Stimulated activated CD8-positive, alpha-beta memory T cell treated with anti-CD3 and anti-CD28 coated beads, Interleukin-15, amount 100 ng/mL, for 24 hours (primary cell): Measurements from ENCODE around the gene ADM5.

ENCODE experiments used
- DNase-seq: peaks from one replicate; pipeline ENCODE4 v3.0.0-alpha.2; 2020; ENCODE audit warnings: low read depth

Gene ADM5

DNA sequence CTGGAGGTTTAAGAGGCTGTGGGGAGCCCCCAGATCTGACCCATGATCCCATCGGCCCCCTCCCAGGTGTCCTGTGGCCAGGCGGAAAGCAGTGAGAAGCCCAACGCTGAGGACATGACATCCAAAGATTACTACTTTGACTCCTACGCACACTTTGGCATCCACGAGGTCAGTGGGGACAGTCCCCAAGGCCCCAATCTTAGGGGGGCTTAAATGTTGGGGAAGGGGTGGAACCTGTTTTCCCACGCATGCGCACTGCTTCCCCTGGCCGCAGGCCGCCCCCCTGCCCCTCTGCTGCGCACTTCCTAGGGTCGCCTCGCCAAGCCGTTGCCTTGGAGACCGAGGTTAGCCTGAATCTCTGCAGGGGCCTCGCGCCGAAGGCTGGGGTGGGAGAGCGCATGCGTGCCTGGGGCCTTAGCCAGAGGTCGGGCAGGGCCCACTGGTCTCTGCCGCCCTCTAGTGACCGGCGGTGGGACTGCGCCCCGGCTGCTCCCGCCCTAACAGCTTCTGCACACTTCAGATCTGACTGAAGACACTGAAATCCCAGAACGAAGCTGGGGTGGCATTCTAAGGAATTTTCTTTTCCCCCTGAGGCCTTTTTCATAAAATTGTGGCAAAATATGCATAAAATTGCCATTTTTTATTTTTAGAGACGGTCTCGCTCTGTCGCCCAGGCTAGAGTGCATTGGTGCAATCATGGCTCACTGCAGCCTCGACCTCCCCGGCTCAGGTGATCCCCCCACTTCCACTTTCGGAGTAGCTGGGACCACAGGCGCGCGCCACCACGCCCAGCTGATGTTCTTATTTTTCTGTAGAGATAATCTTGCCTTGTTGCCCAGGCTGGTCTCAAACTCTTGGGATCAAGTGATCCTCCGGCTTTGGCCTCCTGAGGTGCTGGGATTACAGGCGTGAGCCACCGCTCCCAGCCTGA is 8.7 kb upstream of the ADM5 start:
- peak; percentile 98 for DNase-seq

DNA sequence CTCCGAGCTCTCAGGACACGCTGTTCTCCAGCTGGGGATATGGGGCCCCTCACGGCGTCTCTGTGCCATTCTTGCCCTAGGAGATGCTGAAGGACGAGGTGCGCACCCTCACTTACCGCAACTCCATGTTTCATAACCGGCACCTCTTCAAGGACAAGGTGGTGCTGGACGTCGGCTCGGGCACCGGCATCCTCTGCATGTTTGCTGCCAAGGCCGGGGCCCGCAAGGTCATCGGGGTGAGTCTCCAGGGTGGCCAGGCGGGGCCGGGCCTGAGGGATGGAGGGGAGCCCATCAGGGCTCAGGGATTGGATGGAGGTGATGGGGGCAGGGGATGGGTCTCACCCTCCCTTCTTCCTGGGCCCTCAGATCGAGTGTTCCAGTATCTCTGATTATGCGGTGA is 7.6 kb upstream of the ADM5 start:
- DNase-seq, result no peak

DNA sequence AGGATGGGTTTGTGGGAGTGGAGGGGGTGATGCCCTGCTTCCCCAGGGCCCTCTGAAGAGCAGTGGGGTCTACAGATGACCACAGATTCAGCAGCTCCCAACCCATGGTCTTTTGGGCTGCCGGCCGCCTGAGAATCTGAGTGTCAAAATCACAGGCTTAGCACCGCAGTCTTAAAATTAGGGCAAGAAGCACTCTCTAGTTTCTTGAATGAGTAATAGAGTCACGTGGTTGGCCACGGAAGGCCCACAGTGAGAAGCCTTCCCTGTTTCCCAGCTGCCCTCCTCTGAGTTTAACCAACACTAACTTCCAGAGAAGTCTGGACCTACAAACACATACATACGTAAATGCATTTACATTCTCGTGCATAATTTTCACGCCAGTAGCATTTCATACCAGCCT is 7.1 kb upstream of the ADM5 start:
- no peak for DNase-seq

DNA sequence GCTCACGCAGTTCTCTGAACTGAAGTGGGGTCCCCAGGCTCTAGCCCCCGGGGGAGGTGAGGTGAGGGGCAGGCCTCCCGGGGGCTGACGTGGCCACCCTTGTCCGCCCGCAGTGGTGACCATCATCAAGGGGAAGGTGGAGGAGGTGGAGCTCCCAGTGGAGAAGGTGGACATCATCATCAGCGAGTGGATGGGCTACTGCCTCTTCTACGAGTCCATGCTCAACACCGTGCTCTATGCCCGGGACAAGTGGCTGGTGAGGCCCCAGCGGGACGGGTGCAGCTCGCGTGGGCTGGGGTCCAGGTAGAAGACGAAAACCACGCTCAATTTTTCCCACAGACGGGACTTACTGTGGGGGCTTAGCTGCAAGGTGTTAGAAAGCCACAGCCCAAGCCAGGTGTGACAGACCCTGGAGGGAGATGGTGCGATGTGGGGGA is 5.6 kb upstream of the ADM5 start:
- no peak for DNase-seq

DNA sequence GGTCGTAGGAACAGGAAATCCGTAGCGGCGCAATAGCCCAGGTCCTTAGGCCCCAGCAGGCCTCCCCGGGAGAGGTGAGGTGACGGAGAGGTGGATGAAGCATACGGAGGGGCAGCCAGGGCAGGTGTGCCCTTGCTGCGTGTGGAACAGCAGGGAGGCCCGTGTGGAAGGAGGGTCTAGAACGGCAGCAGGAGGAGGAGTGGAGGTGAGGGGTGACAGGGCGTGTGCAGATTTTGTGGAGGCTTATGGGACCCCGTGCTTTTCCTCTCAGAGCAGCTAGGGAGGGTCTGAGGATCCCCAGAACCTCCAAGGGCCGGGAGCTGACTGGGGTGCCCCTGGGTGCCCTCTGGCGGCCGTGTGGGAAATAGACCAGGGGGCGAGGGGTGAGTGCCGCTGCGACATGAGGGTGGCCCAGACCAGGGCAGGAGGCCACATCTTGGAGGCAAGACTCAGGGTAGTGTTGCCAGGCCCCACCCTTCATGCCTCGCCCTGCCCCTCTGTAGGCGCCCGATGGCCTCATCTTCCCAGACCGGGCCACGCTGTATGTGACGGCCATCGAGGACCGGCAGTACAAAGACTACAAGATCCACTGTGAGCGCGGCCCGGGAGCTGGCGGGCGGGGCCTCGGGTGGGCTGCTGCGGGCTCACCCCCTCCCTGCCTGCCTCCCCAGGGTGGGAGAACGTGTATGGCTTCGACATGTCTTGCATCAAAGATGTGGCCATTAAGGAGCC is 5.0 kb upstream of the ADM5 start:
- DNase-seq, result no peak

DNA sequence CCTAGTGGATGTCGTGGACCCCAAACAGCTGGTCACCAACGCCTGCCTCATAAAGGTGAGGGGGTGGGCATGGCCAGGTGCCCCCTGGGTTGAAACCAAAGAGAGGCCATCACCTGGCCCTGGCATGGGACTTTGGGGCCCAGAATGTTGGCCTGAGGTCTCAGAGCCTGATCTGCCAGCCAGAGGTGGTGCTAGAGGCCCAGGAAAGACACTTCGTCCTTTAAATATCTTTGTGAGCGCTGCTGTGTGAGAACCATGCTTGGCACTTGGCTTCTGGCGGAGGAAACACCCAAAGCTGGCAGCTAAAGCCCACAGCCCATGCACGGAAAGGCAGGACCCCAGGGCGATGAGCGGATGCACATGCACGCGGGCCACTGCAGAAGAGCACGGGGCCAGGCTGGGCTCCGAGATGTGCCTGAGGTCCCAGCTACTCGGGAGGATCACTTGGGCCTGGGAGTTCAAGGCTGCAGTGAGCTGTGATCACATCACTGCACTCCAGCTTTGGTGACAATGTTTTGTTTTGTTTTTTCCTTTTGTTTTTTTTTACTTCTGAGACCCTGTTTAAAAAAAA is 4.3 kb upstream of the ADM5 start:
- DNase-seq, result no peak

DNA sequence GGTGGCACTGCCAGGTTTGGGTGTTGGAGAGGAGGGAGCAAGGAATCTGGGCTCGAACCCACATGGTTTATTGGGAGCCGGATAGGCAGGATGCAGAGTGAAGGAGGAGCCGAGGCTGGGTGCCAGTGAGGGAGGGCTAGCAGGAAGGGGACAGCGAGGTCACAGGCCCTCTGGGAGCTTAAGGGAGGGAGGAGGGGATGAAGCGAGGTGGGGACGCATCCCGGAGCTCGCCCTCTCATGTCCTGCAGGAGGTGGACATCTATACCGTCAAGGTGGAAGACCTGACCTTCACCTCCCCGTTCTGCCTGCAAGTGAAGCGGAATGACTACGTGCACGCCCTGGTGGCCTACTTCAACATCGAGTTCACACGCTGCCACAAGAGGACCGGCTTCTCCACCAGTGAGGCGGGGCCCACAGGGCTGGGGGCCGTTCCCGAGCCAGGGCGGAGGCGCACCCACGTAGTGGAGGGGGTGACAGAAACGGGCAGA is 3.5 kb upstream of the ADM5 start:
- no peak for DNase-seq

DNA sequence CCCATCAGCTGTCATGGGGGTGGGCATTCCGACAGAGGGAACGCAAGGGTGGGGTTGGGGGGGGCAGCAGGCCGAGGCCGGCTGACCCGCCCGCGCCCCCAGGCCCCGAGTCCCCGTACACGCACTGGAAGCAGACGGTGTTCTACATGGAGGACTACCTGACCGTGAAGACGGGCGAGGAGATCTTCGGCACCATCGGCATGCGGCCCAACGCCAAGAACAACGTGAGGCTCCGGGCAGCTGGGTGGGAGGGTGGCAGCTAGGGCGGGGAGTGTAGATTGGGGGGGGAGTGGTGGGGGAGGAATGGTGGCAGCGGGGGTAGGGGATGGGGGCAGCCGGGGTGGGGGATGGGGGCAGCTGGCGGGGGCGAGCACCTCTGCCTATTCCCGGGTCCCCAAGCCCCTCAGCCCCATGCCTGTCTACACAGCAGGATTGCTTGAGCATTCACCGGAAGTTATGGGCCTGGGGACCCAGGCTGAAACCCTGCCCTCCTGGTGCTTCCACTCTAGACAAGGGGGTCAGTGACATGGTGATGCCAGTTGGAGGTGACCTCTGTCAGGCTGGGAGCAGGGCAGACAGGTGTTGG is 2.8 kb upstream of the ADM5 start:
- no peak for DNase-seq

DNA sequence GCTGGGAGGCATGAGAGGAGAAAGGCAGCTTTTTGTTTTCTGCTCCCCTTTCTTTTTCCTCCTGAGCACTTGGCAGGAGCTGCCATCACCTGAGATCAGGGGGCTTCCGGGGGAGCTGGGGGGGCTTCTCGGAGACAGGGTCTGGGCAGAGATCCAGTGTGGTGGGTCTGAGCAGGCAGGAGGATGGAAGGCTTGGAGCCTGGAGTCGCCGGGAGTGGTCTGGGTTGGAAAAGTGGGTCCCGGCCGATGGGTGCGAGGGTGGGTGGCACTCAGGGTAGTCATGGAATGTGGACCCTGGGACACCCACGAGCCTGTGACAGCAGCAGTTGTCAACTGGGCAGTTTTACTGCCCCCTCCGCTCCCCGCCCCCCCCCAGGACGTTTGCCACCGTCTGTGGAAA is 2.2 kb upstream of the ADM5 start:
- DNase-seq, result no peak

DNA sequence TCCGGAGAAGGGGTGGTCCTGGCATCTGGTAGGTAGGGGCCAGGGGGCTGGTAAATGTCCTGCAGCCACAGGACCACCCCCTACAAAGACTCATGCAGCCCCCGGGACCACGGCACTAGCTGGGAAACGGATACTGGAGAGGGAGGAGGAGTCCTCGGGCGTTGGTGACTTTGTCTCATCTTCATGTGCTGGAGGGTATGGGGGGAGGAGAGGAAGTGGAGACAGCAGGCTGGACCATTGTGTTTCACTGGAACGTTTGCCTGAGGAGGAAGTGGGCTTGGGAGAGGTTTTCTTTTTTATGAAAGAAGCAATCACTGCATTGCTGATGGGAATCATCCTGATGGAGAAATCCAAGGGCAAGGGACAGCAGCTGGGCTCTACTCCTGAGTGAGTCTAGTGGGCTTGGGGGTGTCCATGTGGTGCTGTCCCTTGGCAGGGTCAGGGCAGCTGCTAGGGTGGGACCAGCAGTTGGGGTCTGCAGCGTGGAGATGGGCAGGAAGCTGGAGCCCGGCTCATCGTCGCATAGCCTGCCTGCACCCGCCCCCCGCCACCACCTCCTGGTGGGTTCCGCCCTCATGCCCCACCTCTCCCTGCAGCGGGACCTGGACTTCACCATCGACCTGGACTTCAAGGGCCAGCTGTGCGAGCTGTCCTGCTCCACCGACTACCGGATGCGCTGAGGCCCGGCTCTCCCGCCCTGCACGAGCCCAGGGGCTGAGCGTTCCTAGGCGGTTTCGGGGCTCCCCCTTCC is 1.7 kb upstream of the ADM5 start:
- DNase-seq, result no peak

DNA sequence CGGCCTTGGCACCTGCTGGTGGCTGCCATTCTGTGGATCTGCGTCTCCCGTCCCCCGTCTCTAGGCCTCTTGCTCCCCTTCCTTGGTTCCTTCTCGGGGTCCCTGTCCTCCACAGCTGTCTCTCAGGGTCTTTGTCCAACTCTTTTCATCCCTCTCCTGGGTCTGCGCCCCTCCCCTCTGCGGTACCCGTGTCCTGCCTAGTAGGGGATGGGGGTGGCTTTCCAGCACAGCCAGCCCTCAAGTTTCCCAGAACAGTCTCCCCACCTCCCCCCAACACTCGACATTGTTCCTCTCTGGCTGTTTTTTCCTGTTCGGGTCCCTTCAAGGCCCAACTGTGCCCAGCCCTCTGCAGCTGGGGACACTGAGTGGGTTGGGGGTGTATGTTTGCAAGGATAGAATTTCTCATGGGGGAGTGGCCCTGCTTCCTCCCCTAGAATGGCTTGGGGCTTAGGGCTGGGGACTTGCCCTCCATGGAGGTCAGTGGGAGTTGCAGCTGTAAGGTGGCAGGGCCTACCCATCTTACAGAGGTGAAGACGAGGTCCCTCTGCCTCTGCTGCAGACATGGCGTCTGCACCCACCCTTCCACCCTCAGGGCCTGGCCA is 762 bp upstream of the ADM5 start:
- DNase-seq, result no peak

DNA sequence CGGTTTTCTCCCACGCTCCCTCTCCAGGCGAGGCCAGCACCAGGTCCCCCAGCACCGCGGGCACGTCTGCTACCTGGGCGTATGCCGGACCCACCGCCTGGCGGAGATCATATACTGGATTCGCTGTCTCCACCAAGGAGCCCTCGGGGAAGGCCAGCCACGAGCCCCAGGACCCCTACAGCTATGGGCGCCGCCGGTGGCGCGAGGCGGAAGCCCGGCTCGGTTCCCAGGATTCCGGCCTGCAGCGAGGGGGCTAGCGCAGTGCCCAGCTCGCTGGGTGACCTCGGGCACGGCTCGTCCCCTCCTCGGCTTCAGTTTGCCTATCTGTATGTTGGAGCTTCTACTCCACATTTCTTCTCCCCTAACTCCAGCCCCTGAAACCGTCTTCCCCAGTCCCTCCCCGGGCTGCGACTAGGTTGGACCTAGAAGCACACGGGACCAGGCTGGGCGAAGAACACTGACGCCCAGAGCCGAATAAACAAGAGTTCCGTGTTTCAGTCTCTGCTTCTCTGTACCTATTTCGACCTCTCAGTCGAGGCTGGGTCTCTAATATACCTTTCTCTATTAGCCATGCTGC is 773 bp downstream of the ADM5 start:
- DNase-seq, result no peak

DNA sequence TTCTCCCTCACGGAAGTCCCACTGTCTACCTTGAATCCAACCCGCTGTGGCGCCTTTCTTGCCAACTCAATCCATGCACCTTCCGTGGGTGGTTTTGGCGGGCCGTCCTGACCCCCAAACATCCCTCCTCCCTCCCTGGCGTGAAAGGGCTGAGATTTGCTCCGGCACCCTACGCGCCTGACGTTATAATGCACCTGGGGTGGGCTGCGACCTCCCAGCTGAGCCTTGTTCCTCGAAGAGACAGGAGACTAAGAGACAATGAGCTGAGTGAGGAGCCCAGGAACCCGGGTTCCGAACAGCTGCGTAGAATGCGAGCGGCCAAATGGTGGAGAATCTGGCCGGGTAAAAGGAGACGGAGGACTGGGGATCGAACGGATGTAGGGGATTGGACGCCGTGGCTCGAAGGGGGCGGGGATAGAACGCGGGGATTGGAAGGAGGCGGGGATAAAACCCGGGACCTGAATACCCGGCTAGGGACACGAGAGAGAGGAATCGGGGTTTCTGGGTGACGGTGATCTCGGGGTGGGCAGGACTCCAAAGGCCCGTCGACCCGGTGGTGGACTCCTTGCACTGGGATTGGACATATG is 1.4 kb downstream of the ADM5 start, which contains the start of gene CPT1C:
CPT1C (plus strand) TSS at position 461 of the 587 bp plus-strand sequence. CDS start 1,137 bp downstream, outside the sequence.
- DNase-seq, result no peak

DNA sequence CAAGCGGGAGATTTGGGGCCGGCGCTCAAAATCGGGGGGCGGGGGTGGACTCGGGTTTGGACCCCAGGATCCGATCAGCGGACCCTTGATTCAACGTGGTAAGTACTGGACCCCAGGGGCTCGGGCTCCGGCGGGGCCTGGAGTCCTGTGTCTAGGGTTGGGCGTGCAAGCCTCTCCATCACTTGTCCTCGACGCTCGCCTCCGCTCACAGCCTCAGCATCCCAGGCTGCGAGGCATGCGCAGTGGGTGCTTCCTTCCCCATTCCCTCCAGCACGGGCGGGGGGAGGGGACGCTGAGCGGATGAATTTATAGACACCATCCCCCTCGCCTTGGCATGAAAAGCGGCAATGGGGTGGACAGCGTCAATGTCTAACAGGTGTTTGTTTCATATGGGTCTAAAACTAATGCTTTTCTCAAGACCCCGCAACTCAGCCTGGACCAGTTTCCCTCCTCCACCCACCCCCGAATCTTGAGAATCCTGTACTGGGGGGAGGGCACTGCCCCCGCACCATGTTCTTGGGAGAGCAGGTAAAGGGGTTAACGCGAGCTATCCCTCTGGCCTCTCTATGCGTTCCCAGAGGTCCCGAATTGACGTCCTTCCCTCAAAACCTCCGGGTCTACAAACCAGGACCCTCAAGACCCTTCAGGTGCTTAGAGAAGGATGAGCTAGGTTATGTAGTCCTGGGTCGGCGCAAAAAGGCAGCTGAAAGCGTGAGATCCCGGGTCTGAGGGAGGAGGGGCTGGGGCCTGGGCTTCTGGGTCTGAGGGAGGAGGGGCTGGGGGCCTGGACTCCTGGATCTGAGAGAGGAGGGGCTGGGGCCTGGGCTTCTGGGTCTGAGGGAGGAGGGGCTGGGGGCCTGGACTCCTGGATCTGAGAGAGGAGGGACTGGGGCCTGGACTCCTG is 2.1 kb downstream of the ADM5 start:
- DNase-seq, result no peak

DNA sequence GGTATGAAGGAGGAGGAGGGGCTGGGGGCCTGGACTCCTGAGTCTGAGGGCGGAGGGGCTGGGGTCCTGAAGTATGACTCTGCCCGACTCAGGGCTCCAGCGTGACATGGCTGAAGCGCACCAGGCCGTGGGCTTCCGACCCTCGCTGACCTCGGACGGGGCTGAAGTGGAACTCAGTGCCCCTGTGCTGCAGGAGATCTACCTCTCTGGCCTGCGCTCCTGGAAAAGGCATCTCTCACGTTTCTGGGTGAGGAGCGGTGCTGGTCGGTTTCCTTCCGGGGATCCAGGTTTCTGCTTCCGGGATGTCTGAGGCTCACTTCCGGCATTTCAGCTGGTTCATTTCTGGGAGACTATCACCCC is 2.7 kb downstream of the ADM5 start:
- no peak for DNase-seq

DNA sequence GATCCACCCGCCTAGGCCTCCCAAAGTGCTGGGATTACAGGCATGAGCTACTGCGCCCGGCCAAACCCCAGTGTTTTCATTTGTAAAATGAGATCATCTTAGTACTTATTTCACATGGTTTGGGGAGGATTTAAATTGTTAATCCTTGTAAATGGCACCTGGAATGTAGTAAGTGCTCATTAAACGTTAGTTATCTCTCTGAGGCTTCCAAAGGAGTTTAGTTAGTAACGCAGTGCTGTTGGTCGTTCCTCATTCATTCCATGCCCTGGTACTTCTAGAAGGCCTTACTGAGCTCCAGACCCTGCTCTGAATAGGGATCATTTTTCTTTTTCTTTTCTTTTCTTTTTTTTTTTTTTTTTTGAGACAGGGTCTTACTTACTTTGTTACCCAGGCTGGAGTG is 6.7 kb downstream of the ADM5 start:
- no peak for DNase-seq

DNA sequence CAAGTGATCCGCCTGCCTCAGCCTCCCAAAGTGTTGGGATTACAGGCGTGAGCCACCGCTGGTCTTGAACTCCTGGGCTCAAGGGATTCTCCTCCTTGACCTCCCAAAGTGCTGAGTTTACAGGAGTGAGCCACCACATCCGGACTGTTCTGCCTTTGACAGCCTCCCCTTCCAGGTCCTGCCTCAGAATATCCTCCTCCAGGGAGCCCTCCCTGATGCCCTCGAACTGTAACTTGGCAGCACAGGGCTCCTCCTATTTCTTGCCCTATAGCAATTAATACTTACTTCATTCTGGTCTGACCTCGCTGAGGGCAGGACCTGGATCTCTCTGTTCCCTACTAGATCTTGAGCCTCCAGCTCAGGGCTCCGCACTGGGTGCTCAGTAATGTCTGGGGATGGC is 7.5 kb downstream of the ADM5 start:
- no peak for DNase-seq

DNA sequence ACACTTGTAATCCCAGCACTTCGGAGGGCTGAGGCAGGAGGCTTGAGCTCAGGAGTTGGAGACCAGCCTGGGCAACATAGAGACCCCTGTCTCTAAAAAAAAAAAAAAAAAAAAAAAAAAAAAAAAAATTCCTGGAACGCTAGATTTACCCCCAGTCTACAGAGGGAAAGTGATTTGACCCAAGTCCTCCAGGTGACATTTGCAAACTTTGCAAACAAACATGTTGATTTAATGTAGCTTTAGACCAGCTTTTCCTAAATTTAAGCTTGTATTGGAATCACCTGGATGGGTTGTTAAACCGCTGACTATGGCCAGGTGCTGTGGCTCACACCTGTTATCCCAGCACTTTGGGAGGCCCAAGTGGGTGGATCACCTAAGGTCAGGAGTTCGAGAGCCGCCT is 10.0 kb downstream of the ADM5 start:
- DNase-seq, result no peak

DNA sequence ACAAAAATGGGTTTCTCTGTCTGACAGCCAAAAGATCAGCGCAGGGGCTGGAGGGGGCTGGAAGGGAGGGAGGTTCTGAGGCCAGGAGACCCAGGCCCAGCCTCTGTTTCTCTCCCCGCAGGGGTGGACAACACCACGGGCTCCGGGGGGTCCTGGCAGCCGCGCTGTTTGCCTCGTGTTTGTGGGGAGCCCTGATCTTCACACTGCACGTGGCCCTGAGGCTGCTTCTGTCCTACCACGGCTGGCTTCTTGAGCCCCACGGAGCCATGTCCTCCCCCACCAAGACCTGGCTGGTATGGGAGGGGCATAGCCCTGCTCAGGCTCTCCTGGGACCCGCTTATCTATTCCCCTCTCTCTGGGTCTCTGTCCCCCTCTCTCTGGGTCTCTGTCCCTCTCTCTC is 11.2 kb downstream of the ADM5 start:
- DNase-seq, result no peak
